ENCODE results near the gene CBX8. TPM values are rescaled to one million over a fixed set of nuclear protein-coding genes. Genes with fewer than 3 reads are reported as not detected.

Gene CBX8
- total and polyA plus RNA-seq, 7 donors: 0.40 to 3.5 (median 1.3) TPM

DNA sequence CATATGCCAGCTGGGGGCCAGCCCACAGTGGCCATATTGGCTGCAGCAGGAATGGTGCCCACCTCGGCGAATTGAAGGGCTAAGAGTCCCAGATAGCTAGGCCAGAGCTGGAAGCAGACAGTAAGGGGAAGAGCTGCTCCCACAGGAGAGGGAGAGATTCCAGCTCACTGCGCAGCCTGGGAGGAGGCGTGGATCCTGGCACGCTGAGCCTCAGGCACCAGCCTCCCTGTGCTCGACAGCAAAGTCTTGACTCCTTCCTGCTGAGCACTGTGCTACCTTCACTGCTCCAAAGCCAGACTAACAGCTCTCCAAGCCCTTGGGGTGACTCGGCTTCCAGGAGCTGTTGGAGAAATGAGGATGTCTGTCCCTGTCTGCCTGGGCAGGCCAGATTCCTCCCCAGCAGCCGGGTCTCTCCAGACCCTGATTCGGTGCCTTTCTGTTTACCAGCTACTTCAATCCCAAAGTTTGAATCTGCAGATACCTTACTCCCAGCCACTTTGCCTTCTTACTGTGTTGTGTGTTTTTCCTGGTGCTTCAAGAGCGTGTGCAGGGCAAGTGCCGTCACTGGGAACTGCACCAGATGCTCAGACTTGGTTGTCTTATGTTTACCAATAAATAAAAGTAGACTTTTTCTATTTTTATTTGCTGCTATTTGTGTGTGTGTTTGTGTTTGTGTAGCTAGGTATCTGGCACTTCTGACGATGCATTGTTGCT, 9.8 kb downstream of the CBX8 start:
- Histone ChIP-seq H3K27ac (no peak overlapping the region), H3K4me1 (no peaks in the 10 kb centered on the region), H3K9me3 (no peaks in the 10 kb centered on the region), H3K36me3 (ENCODE audit: insufficient read depth in 1 of 2, low read depth in 1 of 2) (no peaks in the 10 kb centered on the region), H3K4me3 (no peak overlapping the region), H3K27me3 (ENCODE audit: insufficient read depth in 3 of 3, low read length in 2 of 3) (peaks cover 0 to 89% (median 31%) of the 10 kb centered on the region in 3 donors)
- intact Hi-C loops (cut with DNase I): loop anchor here in 1 of 2 donors (5.0 to 10.0 kb wide), 2 partner anchors 128 to 205 kb away; no protein-coding TSS in a partner anchor
- no peak for TF ChIP-seq CTCF (IDR thresholded peaks at IDR 0.05)
- no peak for ATAC-seq
- WGBS, 3 donors: 84 to 86% (median 85%) methylated on average over 9 to 12 of the region's 12 CpGs
- no peak for DNase-seq

- no peak overlapping the region for H3K4me3 ChIP-seq
- H3K27ac ChIP-seq: no peak overlapping the region
- ATAC-seq (no peak), DNase-seq (no peak)
- WGBS, 3 donors: 85 to 95% (median 88%) methylated on average over 13 to 15 of the region's 15 CpGs
- peaks cover 0 to 89% (median 23%) of the 10 kb centered on the region in 3 donors for H3K27me3 ChIP-seq (ENCODE audit: insufficient read depth in 3 of 3, low read length in 2 of 3)
- H3K4me1 ChIP-seq: no peaks in the 10 kb centered on the region
- intact Hi-C loops (cut with DNase I): loop anchor here in 1 of 2 donors (5.0 to 10.0 kb wide), 2 partner anchors 129 to 206 kb away; no protein-coding TSS in a partner anchor
- no peaks in the 10 kb centered on the region for H3K9me3 ChIP-seq
- no peaks in the 10 kb centered on the region for H3K36me3 ChIP-seq (ENCODE audit: insufficient read depth in 1 of 2, low read depth in 1 of 2)
- no peak for TF ChIP-seq CTCF (IDR thresholded peaks at IDR 0.05)
These were observed 10.7 kb downstream of the CBX8 start for GRCh38 chr17:79785900-79786810.

GRCh38 chr17:79785017-79785899, 11.6 kb downstream of the CBX8 start:
- no peak overlapping the region for H3K27ac ChIP-seq
- DNase-seq: no peak
- H3K9me3 ChIP-seq: no peaks in the 10 kb centered on the region
- peaks cover under 1% of the 10 kb centered on the region for H3K4me1 ChIP-seq
- TF ChIP-seq CTCF (IDR thresholded peaks at IDR 0.05): no peak
- H3K27me3 ChIP-seq (ENCODE audit: insufficient read depth in 3 of 3, low read length in 2 of 3): peaks cover 0 to 89% (median 16%) of the 10 kb centered on the region in 3 donors
- 95 to 98% (median 96%) methylated on average over 17 of the region's 17 CpGs for WGBS, 3 donors
- no peak for ATAC-seq
- no peaks in the 10 kb centered on the region for H3K36me3 ChIP-seq (ENCODE audit: insufficient read depth in 1 of 2, low read depth in 1 of 2)
- H3K4me3 ChIP-seq: no peak overlapping the region
- intact Hi-C loops (cut with DNase I): loop anchor here in 1 of 2 donors (5.0 to 10.0 kb wide), 2 partner anchors 130 to 207 kb away; no protein-coding TSS in a partner anchor

DNA sequence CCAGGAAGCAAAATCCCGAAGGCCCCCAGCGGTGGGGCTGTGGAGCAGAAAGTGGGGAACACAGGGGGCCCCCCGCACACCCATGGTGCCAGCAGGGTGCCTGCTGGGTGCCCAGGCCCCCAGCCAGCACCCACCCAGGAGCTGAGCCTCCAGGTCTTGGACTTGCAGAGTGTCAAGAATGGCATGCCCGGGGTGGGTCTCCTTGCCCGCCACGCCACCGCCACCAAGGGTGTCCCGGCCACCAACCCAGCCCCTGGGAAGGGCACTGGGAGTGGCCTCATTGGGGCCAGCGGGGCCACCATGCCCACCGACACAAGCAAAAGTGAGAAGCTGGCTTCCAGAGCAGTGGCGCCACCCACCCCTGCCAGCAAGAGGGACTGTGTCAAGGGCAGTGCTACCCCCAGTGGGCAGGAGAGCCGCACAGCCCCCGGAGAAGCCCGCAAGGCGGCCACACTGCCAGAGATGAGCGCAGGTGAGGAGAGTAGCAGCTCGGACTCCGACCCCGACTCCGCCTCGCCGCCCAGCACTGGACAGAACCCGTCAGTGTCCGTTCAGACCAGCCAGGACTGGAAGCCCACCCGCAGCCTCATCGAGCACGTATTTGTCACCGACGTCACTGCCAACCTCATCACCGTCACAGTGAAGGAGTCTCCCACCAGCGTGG, 12.4 kb downstream of the CBX8 start:
- intact Hi-C loops (cut with DNase I): loop anchor here in 1 of 2 donors (5.0 to 10.0 kb wide), 2 partner anchors 130 to 208 kb away; no protein-coding TSS in a partner anchor

More for the DNA sequence above, 12.4 kb downstream of the CBX8 start:
- ATAC-seq (no peak), DNase-seq (no peak)
- 95 to 97% (median 95%) methylated on average over 31 of the region's 31 CpGs for WGBS, 3 donors
- Histone ChIP-seq H3K9me3 (no peaks in the 10 kb centered on the region), H3K27ac (no peak overlapping the region), H3K36me3 (ENCODE audit: insufficient read depth in 1 of 2, low read depth in 1 of 2) (no peaks in the 10 kb centered on the region), H3K27me3 (ENCODE audit: insufficient read depth in 3 of 3, low read length in 2 of 3) (peaks cover 0 to 89% (median 12%) of the 10 kb centered on the region in 3 donors), H3K4me1 (peaks cover 5% of the 10 kb centered on the region), H3K4me3 (no peak overlapping the region)
- no peak for TF ChIP-seq CTCF (IDR thresholded peaks at IDR 0.05)

Data from psoas muscle (tissue), 8 donors.